ENCODE data around the gene UGGT2.

The UGGT2 gene

GRCh38 chr13:96053003-96053703 lies at the start of gene UGGT2:
UGGT2 (minus strand) TSS chr13:96053401; CDS start chr13:96053312, 89 bp downstream.
- DNase-seq (ENCODE audit: extremely low read depth, low read depth), result peak; percentile 76

GRCh38 chr13:96100457-96101220 lies 47.4 kb upstream of the UGGT2 start:
- no peak overlapping the region for H3K4me3 ChIP-seq (replicated peaks; ENCODE audit: low read depth, low read length)
- no peak for TF ChIP-seq CTCF (IDR thresholded peaks at IDR 0.05; ENCODE audit: low read depth, low read length, missing control alignments)
- no peak for DNase-seq (ENCODE audit: extremely low read depth, low read depth)

More at GRCh38 chr13:96053003-96053703, at the start of gene UGGT2:
- no peak for TF ChIP-seq CTCF (IDR thresholded peaks at IDR 0.05; ENCODE audit: low read depth, low read length, missing control alignments)
- H3K4me3 ChIP-seq (replicated peaks; ENCODE audit: low read depth, low read length), result peak within 1 kb of the TSS; percentile 97

- no peak for TF ChIP-seq CTCF (IDR thresholded peaks at IDR 0.05; ENCODE audit: low read depth, low read length, missing control alignments)
- H3K4me3 ChIP-seq (replicated peaks; ENCODE audit: low read depth, low read length), result no peak overlapping the region
- no peak for DNase-seq (ENCODE audit: extremely low read depth, low read depth)
Observed at GRCh38 chr13:96093296-96094006, 40.2 kb upstream of the UGGT2 start.

GRCh38 chr13:96091164-96092117 lies 38.2 kb upstream of the UGGT2 start:
- no peak overlapping the region for H3K4me3 ChIP-seq (replicated peaks; ENCODE audit: low read depth, low read length)
- no peak for DNase-seq (ENCODE audit: extremely low read depth, low read depth)
- TF ChIP-seq CTCF (IDR thresholded peaks at IDR 0.05; ENCODE audit: low read depth, low read length, missing control alignments), result no peak

- TF ChIP-seq CTCF (IDR thresholded peaks at IDR 0.05; ENCODE audit: low read depth, low read length, missing control alignments), result no peak
- no peak for DNase-seq (ENCODE audit: extremely low read depth, low read depth)
- H3K4me3 ChIP-seq (replicated peaks; ENCODE audit: low read depth, low read length), result peak overlapping the region; percentile 30
Observed at GRCh38 chr13:96090240-96091101, 37.3 kb upstream of the UGGT2 start.

Data from HFF-Myc (cell line).